Measurements from ENCODE around the gene TAS1R1.

The TAS1R1 gene

DNA sequence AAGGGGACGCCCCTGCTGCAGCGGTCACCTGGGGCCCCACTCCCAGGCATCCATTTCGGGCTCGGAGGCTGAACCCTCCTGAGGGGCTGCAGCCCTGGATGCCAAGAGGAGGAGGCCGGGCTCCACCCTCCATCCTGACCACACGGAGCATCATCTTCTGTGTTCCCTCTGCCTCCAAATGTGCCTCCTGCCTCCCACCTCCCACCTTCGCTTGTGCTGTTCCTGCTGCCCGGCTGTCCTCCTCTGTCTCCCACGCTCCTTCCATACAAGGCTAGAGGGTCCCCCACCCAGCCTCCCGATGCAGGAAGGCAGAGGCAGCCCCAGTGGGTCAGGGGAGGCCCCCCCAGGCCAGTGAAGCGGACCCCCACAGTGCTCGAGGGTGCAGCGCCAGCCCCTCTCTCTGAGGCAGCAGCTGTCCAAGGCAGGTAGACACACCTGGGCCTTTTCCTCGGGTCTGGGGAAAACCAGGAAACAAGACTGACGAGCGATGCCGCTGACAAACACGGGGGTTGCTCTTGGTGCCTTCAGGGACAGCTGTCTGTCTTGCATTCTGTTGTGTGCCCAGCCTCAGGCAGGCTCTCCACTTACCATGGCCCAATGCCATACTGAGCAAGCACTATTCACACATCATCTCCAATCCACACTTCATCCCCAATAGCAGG lies 46.8 kb upstream of the TAS1R1 start:
- TF ChIP-seq TAF1 (IDR thresholded peaks at IDR 0.05; ENCODE audit: borderline replicate concordance, insufficient read depth, low read length) = no peak
- no peak for TF ChIP-seq SIN3A (IDR thresholded peaks at IDR 0.05; ENCODE audit: borderline replicate concordance, insufficient read depth, low read length)

DNA sequence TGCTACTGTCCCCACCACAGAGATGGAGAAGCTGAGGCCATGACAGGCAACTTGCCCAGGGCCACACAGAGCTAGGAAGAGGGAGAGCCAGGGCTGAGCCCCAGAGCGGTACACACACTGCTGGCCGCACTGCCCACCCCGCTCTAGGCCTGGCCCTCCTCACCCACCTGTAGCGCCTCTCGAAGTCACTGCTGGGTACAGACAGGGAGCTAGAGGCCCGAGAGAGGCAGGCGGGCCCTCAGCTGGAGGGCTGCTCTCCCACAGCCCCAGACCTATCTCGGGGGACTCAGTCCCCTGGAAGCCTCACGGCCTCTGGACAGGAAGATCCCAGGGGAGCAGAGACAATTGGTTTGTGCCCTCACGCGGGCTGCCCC lies 46.3 kb upstream of the TAS1R1 start:
- TF ChIP-seq SIN3A (IDR thresholded peaks at IDR 0.05; ENCODE audit: borderline replicate concordance, insufficient read depth, low read length) = no peak
- TF ChIP-seq FOXP2 (optimal IDR thresholded peaks at IDR 0.05; ENCODE audit: borderline replicate concordance, extremely low read depth, extremely low read length, insufficient read depth) = no peak
- no peak for TF ChIP-seq TAF1 (IDR thresholded peaks at IDR 0.05; ENCODE audit: borderline replicate concordance, insufficient read depth, low read length)
- TF ChIP-seq POLR2AphosphoS5 (IDR thresholded peaks at IDR 0.05; ENCODE audit: low read depth, low read length) = no peak
- TF ChIP-seq, protein P1, sequence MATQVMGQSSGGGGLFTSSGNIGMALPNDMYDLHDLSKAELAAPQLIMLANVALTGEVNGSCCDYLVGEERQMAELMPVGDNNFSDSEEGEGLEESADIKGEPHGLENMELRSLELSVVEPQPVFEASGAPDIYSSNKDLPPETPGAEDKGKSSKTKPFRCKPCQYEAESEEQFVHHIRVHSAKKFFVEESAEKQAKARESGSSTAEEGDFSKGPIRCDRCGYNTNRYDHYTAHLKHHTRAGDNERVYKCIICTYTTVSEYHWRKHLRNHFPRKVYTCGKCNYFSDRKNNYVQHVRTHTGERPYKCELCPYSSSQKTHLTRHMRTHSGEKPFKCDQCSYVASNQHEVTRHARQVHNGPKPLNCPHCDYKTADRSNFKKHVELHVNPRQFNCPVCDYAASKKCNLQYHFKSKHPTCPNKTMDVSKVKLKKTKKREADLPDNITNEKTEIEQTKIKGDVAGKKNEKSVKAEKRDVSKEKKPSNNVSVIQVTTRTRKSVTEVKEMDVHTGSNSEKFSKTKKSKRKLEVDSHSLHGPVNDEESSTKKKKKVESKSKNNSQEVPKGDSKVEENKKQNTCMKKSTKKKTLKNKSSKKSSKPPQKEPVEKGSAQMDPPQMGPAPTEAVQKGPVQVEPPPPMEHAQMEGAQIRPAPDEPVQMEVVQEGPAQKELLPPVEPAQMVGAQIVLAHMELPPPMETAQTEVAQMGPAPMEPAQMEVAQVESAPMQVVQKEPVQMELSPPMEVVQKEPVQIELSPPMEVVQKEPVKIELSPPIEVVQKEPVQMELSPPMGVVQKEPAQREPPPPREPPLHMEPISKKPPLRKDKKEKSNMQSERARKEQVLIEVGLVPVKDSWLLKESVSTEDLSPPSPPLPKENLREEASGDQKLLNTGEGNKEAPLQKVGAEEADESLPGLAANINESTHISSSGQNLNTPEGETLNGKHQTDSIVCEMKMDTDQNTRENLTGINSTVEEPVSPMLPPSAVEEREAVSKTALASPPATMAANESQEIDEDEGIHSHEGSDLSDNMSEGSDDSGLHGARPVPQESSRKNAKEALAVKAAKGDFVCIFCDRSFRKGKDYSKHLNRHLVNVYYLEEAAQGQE (IDR thresholded peaks at IDR 0.05; ENCODE audit: insufficient read depth in 1 of 2, low read depth in 2 of 2, low read length in 2 of 2) = no peak

DNA sequence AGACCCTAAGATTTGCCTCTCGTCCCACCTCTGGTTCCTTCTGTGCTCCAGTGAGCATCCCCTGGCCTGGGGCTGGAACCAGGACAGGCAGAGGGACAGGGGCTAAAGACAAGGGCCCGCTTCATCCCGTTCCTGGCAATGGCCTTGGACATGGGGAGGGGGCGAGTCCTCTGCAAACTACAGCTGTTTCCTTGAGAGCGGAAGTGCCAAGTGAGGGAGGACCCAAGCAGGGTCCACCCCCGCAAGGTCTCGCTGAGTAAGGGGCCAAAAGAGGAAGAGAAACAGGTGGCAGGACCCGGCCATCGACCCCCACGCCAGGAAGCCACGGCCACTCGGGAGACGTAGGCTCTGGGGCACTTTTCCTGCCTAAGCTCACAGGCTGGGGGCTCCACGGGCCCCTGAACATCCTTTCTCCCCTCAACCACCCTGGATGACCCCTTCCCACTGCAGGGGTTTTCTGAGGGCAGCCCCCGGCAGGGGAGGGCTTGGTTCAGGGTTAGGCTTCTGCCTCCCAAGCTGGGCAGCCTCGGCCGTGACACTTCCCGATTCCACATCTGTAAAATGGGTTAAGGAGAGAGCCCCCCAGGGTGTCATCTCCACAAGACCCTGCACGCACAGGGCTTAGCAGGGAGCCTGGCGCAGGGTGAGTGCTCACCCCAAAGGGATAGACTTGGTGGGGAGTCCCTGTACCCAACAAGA lies 45.7 kb upstream of the TAS1R1 start:
- TF ChIP-seq, protein P1 (IDR thresholded peaks at IDR 0.05; ENCODE audit: insufficient read depth in 1 of 2, low read depth in 2 of 2, low read length in 2 of 2) = no peak
- TF ChIP-seq TAF1 (IDR thresholded peaks at IDR 0.05; ENCODE audit: borderline replicate concordance, insufficient read depth, low read length) (no peak), FOXP2 (optimal IDR thresholded peaks at IDR 0.05; ENCODE audit: borderline replicate concordance, extremely low read depth, extremely low read length, insufficient read depth) (no peak), SIN3A (IDR thresholded peaks at IDR 0.05; ENCODE audit: borderline replicate concordance, insufficient read depth, low read length) (no peak), POLR2AphosphoS5 (IDR thresholded peaks at IDR 0.05; ENCODE audit: low read depth, low read length) (no peak)

DNA sequence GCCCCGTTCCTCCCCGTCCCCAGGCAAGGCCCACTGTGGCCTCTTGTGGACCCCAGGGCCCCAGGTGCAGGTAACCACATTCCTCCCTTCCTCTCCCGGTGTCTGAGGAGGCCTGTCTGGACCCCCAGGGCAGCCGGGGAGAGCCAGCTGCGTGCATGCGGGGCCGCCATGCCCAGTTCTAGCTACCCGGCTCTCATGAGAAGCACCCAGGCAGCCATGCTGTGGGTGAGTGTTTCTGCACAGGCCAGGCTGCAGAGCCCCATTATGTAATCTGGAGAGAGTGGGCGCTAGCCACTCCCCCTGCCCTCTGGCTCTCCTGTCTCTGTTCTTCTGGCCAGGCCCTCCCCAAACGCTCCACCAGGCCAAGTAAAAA lies 45.2 kb upstream of the TAS1R1 start:
- TF ChIP-seq POLR2AphosphoS5 (IDR thresholded peaks at IDR 0.05; ENCODE audit: low read depth, low read length) = no peak

DNA sequence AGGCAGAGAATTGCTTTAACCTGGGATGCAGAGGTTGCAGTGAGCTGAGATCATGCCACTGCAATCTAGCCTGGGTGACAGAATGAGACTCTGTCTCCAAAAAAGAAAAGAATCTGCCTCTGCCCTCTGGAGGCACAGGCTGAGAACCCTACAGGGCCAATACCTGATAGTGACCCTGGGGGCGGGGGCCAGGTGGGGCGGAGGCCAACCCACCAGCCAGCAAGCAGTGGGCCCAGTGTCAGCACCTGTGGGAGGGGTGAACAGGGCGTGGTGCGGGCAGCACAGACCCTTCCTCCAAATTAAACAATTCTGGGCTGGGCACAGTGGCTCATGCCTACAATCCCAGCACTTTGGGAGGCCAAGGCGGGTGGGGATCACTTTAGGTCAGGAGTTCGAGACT lies 44.6 kb upstream of the TAS1R1 start:
- TF ChIP-seq, protein P1 (IDR thresholded peaks at IDR 0.05; ENCODE audit: insufficient read depth in 1 of 2, low read depth in 2 of 2, low read length in 2 of 2) = no peak
- no peak for TF ChIP-seq FOXP2 (optimal IDR thresholded peaks at IDR 0.05; ENCODE audit: borderline replicate concordance, extremely low read depth, extremely low read length, insufficient read depth)

DNA sequence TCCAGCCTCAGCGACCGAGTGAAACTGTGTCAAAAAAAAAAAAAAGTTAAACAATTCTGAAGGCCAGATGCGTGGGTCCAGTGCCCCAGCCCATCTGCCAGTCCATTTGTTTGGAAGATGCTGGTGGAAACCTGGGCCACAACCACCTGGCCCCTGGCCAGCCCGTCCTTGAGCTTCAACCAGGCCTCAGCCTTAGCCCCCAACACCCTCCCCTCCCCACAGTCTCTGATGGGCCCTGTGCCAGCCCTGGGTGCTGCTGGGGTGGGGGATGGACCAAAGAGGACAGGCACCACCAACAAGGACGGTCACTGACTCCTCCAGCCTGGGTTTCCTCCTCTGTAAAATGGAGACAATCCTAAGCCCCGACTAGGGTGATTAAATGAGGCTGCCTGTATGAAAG lies 44.1 kb upstream of the TAS1R1 start:
- TF ChIP-seq, protein P1 (IDR thresholded peaks at IDR 0.05; ENCODE audit: insufficient read depth in 1 of 2, low read depth in 2 of 2, low read length in 2 of 2) = no peak
- no peak for TF ChIP-seq POLR2AphosphoS5 (IDR thresholded peaks at IDR 0.05; ENCODE audit: low read depth, low read length)
- no peak for TF ChIP-seq TAF1 (IDR thresholded peaks at IDR 0.05; ENCODE audit: borderline replicate concordance, insufficient read depth, low read length)
- no peak for TF ChIP-seq SIN3A (IDR thresholded peaks at IDR 0.05; ENCODE audit: borderline replicate concordance, insufficient read depth, low read length)
- TF ChIP-seq FOXP2 (optimal IDR thresholded peaks at IDR 0.05; ENCODE audit: borderline replicate concordance, extremely low read depth, extremely low read length, insufficient read depth) = no peak

Measured in PFSK-1 (cell line).